HG03159 (cell line): ENCODE results near the gene PLPP1.

Source experiments
- ATAC-seq: cut with Tn5 transposase; IDR thresholded peaks from one replicate; pipeline ENCODE4 v1.9.1; 2021; ENCODE audit warnings: mild to moderate bottlenecking, moderate library complexity; ENCODE audit not compliant: unreplicated experiment

Gene PLPP1

GRCh38 chr5:55454282-55454681 lies 80.5 kb downstream of the PLPP1 start:
- no peak for ATAC-seq

GRCh38 chr5:55453211-55453610 lies 81.6 kb downstream of the PLPP1 start:
- ATAC-seq, result no peak

- no peak for ATAC-seq
These were observed 82.8 kb downstream of the PLPP1 start for GRCh38 chr5:55451976-55452375.

- no peak for ATAC-seq
These were observed 84.6 kb downstream of the PLPP1 start for GRCh38 chr5:55450050-55450765.

GRCh38 chr5:55446640-55447351 lies 88.0 kb downstream of the PLPP1 start:
- ATAC-seq, result no peak

- ATAC-seq, result no peak
These were observed 89.0 kb downstream of the PLPP1 start for GRCh38 chr5:55445791-55446190.

- no peak for ATAC-seq
These were observed 92.8 kb downstream of the PLPP1 start for GRCh38 chr5:55441954-55442353.

GRCh38 chr5:55441107-55441771 lies 93.5 kb downstream of the PLPP1 start:
- no peak for ATAC-seq

GRCh38 chr5:55440188-55440646 lies 94.5 kb downstream of the PLPP1 start:
- ATAC-seq, result no peak

- ATAC-seq, result no peak
These were observed 95.8 kb downstream of the PLPP1 start for GRCh38 chr5:55438998-55439397.

- ATAC-seq, result no peak
These were observed 96.9 kb downstream of the PLPP1 start for GRCh38 chr5:55437859-55438206.

GRCh38 chr5:55437452-55437851 lies 97.3 kb downstream of the PLPP1 start:
- ATAC-seq, result no peak

- ATAC-seq, result no peak
These were observed 102.2 kb downstream of the PLPP1 start for GRCh38 chr5:55432549-55432948.

- no peak for ATAC-seq
These were observed 105.0 kb downstream of the PLPP1 start for GRCh38 chr5:55429613-55430253.

- ATAC-seq, result no peak
These were observed 105.5 kb downstream of the PLPP1 start for GRCh38 chr5:55429221-55429612.

GRCh38 chr5:55427157-55427556 lies 107.6 kb downstream of the PLPP1 start:
- ATAC-seq, result no peak

GRCh38 chr5:55426455-55426854 lies 108.3 kb downstream of the PLPP1 start:
- no peak for ATAC-seq

GRCh38 chr5:55421074-55421529 lies 113.7 kb downstream of the PLPP1 start:
- peak; percentile 92 for ATAC-seq

GRCh38 chr5:55418994-55419968 lies 115.5 kb downstream of the PLPP1 start:
- no peak for ATAC-seq

GRCh38 chr5:55416306-55416705 lies 118.5 kb downstream of the PLPP1 start:
- no peak for ATAC-seq
